ENCODE results near the gene WNT7A. TPM values are rescaled to one million over a fixed set of nuclear protein-coding genes. Genes with fewer than 3 reads are reported as not detected.

WNT7A gene
- total RNA-seq, 1 experiment from 2014 or later: not detected

- Histone ChIP-seq H2AK5ac (ENCODE audit: insufficient read length, low read length) (no peak overlapping the region), H3K4me2 (ENCODE audit: insufficient read depth, insufficient read length, low read length) (no peak overlapping the region), H3K18ac (ENCODE audit: insufficient read length, low read depth, low read length) (no peak overlapping the region), H3K23ac (ENCODE audit: insufficient read length, low read depth, low read length) (no peak overlapping the region), H4K5ac (ENCODE audit: insufficient read length, low read depth, low read length) (no peak overlapping the region), H3K27ac (ENCODE audit: insufficient read length, low read depth, low read length) (no peak overlapping the region), H4K91ac (ENCODE audit: insufficient read length, low read depth, low read length) (no peak overlapping the region), H3T11ph (ENCODE audit: low read length) (no peak overlapping the region), H3K4ac (ENCODE audit: low read depth, low read length) (no peak overlapping the region), H3K9me3 (ENCODE audit: control insufficient read depth, low read depth, low read length) (no peaks in the 10 kb centered on the region), H3K79me1 (ENCODE audit: insufficient read depth, low read depth, low read length, poor library complexity, severe bottlenecking) (no peaks in the 10 kb centered on the region), H3K9ac (ENCODE audit: extremely low read depth, insufficient read length, low read length) (no peak overlapping the region), H4K8ac (replicated peaks; ENCODE audit: insufficient read length, low read depth, low read length) (no peak overlapping the region), H2BK15ac (ENCODE audit: low read depth, low read length) (no peak overlapping the region), H2BK120ac (ENCODE audit: low read depth, low read length, poor library complexity, severe bottlenecking) (no peak overlapping the region), H3K27me3 (ENCODE audit: insufficient read depth, low read length) (peaks cover 5% of the 10 kb centered on the region), H2BK20ac (ENCODE audit: low read depth, low read length, poor library complexity, severe bottlenecking) (no peak overlapping the region), H2BK5ac (ENCODE audit: insufficient read length, low read length) (no peak overlapping the region), H2BK12ac (ENCODE audit: insufficient read length, low read depth, low read length) (no peak overlapping the region), H4K20me1 (ENCODE audit: control insufficient read depth, insufficient read depth, insufficient read length) (no peaks in the 10 kb centered on the region), H3K56ac (ENCODE audit: insufficient read length, low read depth, low read length) (no peak overlapping the region), H3K23me2 (ENCODE audit: insufficient read length, low read depth, low read length, poor library complexity, severe bottlenecking) (no peaks in the 10 kb centered on the region), H3K14ac (ENCODE audit: insufficient read depth, low read length) (no peak overlapping the region), H2AFZ (ENCODE audit: low read length) (no peak overlapping the region), H3K79me2 (ENCODE audit: insufficient read depth, low read length) (no peaks in the 10 kb centered on the region), H3K4me1 (ENCODE audit: insufficient read depth, low read length) (no peaks in the 10 kb centered on the region)
- Mint-ChIP-seq H3K27me3 (ENCODE audit: low read depth) (peaks cover 77% of the 10 kb centered on the region), H3K4me1 (no peaks in the 10 kb centered on the region), H3K9me3 (no peaks in the 10 kb centered on the region; a peak in 1 of 5 replicates), H3K36me3 (ENCODE audit: insufficient read depth in 1 of 3, low read depth in 3 of 3) (no peaks in the 10 kb centered on the region), H3K4me3 (no peak overlapping the region), H3K27ac (no peak overlapping the region)
- WGBS (ENCODE audit: extremely low coverage, insufficient read length, low lambda C conversion rate): no CpG with 5 or more reads among the region's 4 CpGs
- no peak for TF ChIP-seq CTCF (conservative IDR thresholded peaks at IDR 0.05)
- no peak for DNase-seq
These were observed 6.8 kb upstream of the WNT7A start for GRCh38 chr3:13886593-13887129.

Measured in H9 (cell line).